ENCODE data around the gene APBA2.

APBA2 gene

DNA sequence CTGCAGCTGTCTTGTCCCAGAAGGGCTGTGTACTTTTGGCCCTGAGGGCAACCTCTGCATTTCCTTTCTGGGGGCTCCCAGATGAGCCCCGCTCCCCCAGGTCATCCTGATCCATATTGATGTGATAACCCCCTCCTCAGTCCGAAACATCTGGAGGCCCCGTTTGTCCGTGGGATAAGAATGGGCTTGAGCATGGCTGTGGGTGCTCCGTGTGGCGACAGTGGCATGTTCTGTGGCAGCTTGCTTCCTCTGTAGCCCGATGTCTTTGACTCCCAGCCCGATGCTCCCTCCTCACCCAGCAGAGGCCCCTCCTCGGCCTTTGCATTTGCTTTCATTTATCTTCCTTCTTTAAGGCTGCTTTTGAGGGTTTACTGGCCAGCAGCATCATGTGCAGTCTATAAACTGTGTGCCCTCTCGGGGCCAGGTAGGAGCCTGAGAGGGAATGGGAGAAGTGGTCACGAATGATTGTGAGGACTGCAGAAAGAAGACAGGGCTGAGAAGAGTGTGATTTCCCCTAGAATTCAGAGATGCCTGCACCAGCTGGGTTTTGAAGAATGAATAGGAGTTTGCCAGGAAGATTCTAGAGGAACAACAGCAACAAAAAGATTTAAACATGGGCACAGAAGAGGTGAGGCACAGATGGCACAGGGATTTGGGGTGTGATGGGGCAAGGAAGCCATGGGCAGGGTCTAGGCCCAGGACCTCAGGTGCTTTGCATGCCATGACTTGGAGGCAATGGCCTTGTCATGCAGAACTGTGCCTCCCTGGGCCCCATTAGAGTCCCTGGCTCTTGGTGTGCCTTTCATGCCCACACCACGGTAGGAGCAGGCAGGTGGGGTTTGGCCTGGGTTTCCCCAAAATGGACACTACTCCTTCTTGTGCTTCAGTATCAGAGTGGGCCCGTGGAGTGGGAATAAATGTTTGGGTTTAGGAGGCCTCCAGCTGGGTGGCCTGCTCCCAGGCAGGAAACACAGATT is 34.2 kb downstream of the APBA2 start:
- Histone ChIP-seq H3K4me1 (ENCODE audit: control insufficient read depth in 1 of 2, insufficient read depth in 2 of 2, low read length in 2 of 2) (no peaks in the 10 kb centered on the region), H3K27ac (ENCODE audit: low read length) (no peak overlapping the region), H3K36me3 (ENCODE audit: control insufficient read depth in 1 of 2, insufficient read depth in 2 of 2, low read length in 2 of 2) (no peaks in the 10 kb centered on the region), H3K27me3 (ENCODE audit: low read depth, low read length) (no peaks in the 10 kb centered on the region), H3K4me3 (ENCODE audit: low read depth in 1 of 2, low read length in 2 of 2) (no peak overlapping the region), H3K9me3 (ENCODE audit: control insufficient read depth in 1 of 2, low read length in 2 of 2) (no peaks in the 10 kb centered on the region)

DNA sequence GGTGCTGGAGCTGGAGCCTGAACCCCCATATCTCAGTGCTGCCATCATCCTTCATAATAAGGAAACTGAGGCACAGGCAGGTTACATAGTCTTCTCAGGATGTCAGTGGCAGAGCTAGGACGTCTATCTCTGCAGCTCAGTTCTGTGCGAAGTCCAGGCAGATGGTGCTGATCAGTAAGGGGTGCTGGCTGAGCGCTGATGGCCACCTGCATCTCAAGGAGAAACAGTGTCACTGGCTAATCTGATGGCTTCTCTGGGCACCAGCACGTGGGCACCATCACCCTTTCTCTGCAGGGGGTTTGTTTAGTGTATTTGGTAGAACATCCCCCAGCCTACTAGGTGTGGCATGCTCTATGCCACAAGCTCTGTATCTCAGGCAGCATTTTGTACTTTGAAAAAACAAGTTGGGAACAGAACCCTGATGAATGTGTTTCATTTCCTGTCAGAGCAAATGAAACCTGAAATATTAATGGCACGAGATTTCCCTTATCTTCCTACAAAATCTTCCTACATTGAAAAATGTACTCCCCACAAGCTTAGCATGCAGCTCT is 35.1 kb downstream of the APBA2 start:
- Histone ChIP-seq H3K4me3 (ENCODE audit: low read depth in 1 of 2, low read length in 2 of 2) (no peak overlapping the region), H3K4me1 (ENCODE audit: control insufficient read depth in 1 of 2, insufficient read depth in 2 of 2, low read length in 2 of 2) (no peaks in the 10 kb centered on the region), H3K27me3 (ENCODE audit: low read depth, low read length) (no peaks in the 10 kb centered on the region), H3K27ac (ENCODE audit: low read length) (no peak overlapping the region), H3K36me3 (ENCODE audit: control insufficient read depth in 1 of 2, insufficient read depth in 2 of 2, low read length in 2 of 2) (no peaks in the 10 kb centered on the region), H3K9me3 (ENCODE audit: control insufficient read depth in 1 of 2, low read length in 2 of 2) (no peaks in the 10 kb centered on the region)

DNA sequence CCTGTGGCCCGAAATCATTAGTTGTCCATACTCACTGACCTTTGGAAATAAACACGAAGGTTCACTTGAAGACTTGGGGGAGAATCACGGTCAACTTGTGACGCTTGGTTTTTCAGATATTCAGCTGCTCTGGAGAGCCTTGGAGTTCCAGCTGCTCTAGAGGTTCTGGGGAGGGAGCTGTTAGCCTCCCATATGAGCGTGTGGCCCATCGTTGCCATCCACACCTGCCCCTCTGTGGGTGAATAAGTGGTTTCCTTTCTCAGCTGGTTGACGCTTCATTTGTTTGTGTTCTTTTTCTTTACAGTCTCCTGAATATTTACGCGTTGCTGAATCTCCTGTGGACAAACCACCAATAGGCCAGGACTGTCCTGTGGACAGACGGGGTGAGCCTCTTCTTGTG is 35.6 kb downstream of the APBA2 start:
- Histone ChIP-seq H3K9me3 (ENCODE audit: control insufficient read depth in 1 of 2, low read length in 2 of 2) (no peaks in the 10 kb centered on the region), H3K4me1 (ENCODE audit: control insufficient read depth in 1 of 2, insufficient read depth in 2 of 2, low read length in 2 of 2) (no peaks in the 10 kb centered on the region), H3K36me3 (ENCODE audit: control insufficient read depth in 1 of 2, insufficient read depth in 2 of 2, low read length in 2 of 2) (no peaks in the 10 kb centered on the region), H3K27me3 (ENCODE audit: low read depth, low read length) (no peaks in the 10 kb centered on the region), H3K4me3 (ENCODE audit: low read depth in 1 of 2, low read length in 2 of 2) (no peak overlapping the region), H3K27ac (ENCODE audit: low read length) (no peak overlapping the region)

- Histone ChIP-seq H3K9me3 (ENCODE audit: control insufficient read depth in 1 of 2, low read length in 2 of 2) (no peaks in the 10 kb centered on the region), H3K27me3 (ENCODE audit: low read depth, low read length) (no peaks in the 10 kb centered on the region)
Measured at GRCh38 chr15:28921919-28922706, 36.3 kb downstream of the APBA2 start.

GRCh38 chr15:28922707-28923012 is 36.9 kb downstream of the APBA2 start:
- H3K4me3 ChIP-seq (ENCODE audit: low read depth in 1 of 2, low read length in 2 of 2): no peak overlapping the region
- no peaks in the 10 kb centered on the region for H3K27me3 ChIP-seq (ENCODE audit: low read depth, low read length)
- H3K4me1 ChIP-seq (ENCODE audit: control insufficient read depth in 1 of 2, insufficient read depth in 2 of 2, low read length in 2 of 2): no peaks in the 10 kb centered on the region
- H3K27ac ChIP-seq (ENCODE audit: low read length): no peak overlapping the region
- H3K9me3 ChIP-seq (ENCODE audit: control insufficient read depth in 1 of 2, low read length in 2 of 2): no peaks in the 10 kb centered on the region
- H3K36me3 ChIP-seq (ENCODE audit: control insufficient read depth in 1 of 2, insufficient read depth in 2 of 2, low read length in 2 of 2): no peaks in the 10 kb centered on the region

More at GRCh38 chr15:28921919-28922706, 36.3 kb downstream of the APBA2 start:
- Histone ChIP-seq H3K36me3 (ENCODE audit: control insufficient read depth in 1 of 2, insufficient read depth in 2 of 2, low read length in 2 of 2) (no peaks in the 10 kb centered on the region), H3K4me3 (ENCODE audit: low read depth in 1 of 2, low read length in 2 of 2) (no peak overlapping the region), H3K4me1 (ENCODE audit: control insufficient read depth in 1 of 2, insufficient read depth in 2 of 2, low read length in 2 of 2) (no peaks in the 10 kb centered on the region), H3K27ac (ENCODE audit: low read length) (no peak overlapping the region)

GRCh38 chr15:28923726-28924280 is 38.0 kb downstream of the APBA2 start:
- H3K4me3 ChIP-seq (ENCODE audit: low read depth in 1 of 2, low read length in 2 of 2): no peak overlapping the region
- H3K9me3 ChIP-seq (ENCODE audit: control insufficient read depth in 1 of 2, low read length in 2 of 2): no peaks in the 10 kb centered on the region
- H3K4me1 ChIP-seq (ENCODE audit: control insufficient read depth in 1 of 2, insufficient read depth in 2 of 2, low read length in 2 of 2): no peaks in the 10 kb centered on the region
- no peaks in the 10 kb centered on the region for H3K27me3 ChIP-seq (ENCODE audit: low read depth, low read length)
- no peak overlapping the region for H3K27ac ChIP-seq (ENCODE audit: low read length)
- H3K36me3 ChIP-seq (ENCODE audit: control insufficient read depth in 1 of 2, insufficient read depth in 2 of 2, low read length in 2 of 2): no peaks in the 10 kb centered on the region

DNA sequence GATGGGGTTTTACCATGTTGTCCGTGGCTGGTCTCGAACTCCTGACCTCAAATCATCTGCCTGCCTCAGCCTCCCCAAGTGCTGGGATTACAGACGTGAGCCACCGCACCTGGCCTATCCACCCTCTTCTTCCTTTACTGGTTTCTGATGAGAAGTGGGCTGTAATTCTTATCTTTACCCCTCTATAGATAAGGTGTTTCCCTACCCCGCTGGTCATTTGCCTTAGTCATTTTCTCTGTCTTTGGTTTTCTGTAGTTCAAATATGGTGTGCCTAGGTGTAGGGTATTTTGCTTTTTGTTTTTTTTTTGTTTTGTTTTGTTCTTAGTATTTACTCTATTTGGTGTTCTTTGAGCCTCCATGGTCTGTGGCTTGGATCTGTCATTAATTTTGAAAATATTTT is 41.3 kb downstream of the APBA2 start:
- no peaks in the 10 kb centered on the region for H3K36me3 ChIP-seq (ENCODE audit: control insufficient read depth in 1 of 2, insufficient read depth in 2 of 2, low read length in 2 of 2)
- no peak overlapping the region for H3K27ac ChIP-seq (ENCODE audit: low read length)
- H3K9me3 ChIP-seq (ENCODE audit: control insufficient read depth in 1 of 2, low read length in 2 of 2): no peaks in the 10 kb centered on the region
- H3K4me1 ChIP-seq (ENCODE audit: control insufficient read depth in 1 of 2, insufficient read depth in 2 of 2, low read length in 2 of 2): no peaks in the 10 kb centered on the region
- H3K4me3 ChIP-seq (ENCODE audit: low read depth in 1 of 2, low read length in 2 of 2): no peak overlapping the region
- no peaks in the 10 kb centered on the region for H3K27me3 ChIP-seq (ENCODE audit: low read depth, low read length)

DNA sequence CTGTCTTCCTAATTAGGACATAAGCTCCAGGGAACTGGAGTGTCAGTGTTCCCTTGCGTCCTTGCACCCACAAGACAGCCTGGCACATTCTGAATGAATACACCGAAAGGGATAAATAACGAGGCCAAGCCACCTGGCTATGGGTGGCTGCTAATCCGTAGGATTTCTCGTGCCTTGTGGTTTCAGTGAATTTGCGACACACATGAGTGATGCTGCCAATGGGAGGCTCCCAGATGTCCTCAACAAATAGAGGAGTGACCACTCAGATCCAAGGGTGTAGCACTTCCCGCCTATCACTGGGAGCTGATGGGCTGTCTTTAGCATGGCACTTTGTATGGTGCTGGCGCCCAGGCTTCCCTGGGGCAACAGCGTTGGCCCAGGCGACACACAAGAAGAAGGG is 43.4 kb downstream of the APBA2 start:
- no peaks in the 10 kb centered on the region for H3K4me1 ChIP-seq (ENCODE audit: control insufficient read depth in 1 of 2, insufficient read depth in 2 of 2, low read length in 2 of 2)
- no peaks in the 10 kb centered on the region for H3K27me3 ChIP-seq (ENCODE audit: low read depth, low read length)
- H3K9me3 ChIP-seq (ENCODE audit: control insufficient read depth in 1 of 2, low read length in 2 of 2): no peaks in the 10 kb centered on the region
- H3K27ac ChIP-seq (ENCODE audit: low read length): no peak overlapping the region
- H3K36me3 ChIP-seq (ENCODE audit: control insufficient read depth in 1 of 2, insufficient read depth in 2 of 2, low read length in 2 of 2): no peaks in the 10 kb centered on the region
- H3K4me3 ChIP-seq (ENCODE audit: low read depth in 1 of 2, low read length in 2 of 2): no peak overlapping the region

DNA sequence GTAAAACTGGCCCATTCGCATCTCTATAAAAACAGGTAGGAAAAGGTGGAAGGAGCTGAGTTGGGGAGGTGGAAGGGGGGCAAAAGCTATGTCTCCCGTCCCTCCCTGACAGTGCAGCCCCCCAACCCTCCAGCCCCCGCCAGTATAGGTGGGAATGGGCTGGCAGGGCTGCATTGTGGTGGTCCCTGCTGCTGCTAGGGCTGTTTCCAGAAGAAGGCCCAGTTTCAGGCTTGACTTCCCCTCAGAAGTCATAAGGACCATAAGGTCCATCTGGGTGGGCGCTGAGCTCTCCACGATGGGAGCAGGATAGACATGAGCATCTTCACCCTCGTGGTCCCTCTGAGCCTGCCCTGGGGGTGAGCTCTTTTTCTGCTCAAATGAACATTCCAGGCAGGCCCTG is 44.2 kb downstream of the APBA2 start:
- Histone ChIP-seq H3K36me3 (ENCODE audit: control insufficient read depth in 1 of 2, insufficient read depth in 2 of 2, low read length in 2 of 2) (no peaks in the 10 kb centered on the region), H3K4me3 (ENCODE audit: low read depth in 1 of 2, low read length in 2 of 2) (no peak overlapping the region), H3K27ac (ENCODE audit: low read length) (no peak overlapping the region), H3K4me1 (ENCODE audit: control insufficient read depth in 1 of 2, insufficient read depth in 2 of 2, low read length in 2 of 2) (no peaks in the 10 kb centered on the region), H3K27me3 (ENCODE audit: low read depth, low read length) (no peaks in the 10 kb centered on the region), H3K9me3 (ENCODE audit: control insufficient read depth in 1 of 2, low read length in 2 of 2) (no peaks in the 10 kb centered on the region)

- H3K4me1 ChIP-seq (ENCODE audit: control insufficient read depth in 1 of 2, insufficient read depth in 2 of 2, low read length in 2 of 2): no peaks in the 10 kb centered on the region
- no peak overlapping the region for H3K4me3 ChIP-seq (ENCODE audit: low read depth in 1 of 2, low read length in 2 of 2)
- H3K27me3 ChIP-seq (ENCODE audit: low read depth, low read length): no peaks in the 10 kb centered on the region
- no peak overlapping the region for H3K27ac ChIP-seq (ENCODE audit: low read length)
- H3K9me3 ChIP-seq (ENCODE audit: control insufficient read depth in 1 of 2, low read length in 2 of 2): no peaks in the 10 kb centered on the region
- H3K36me3 ChIP-seq (ENCODE audit: control insufficient read depth in 1 of 2, insufficient read depth in 2 of 2, low read length in 2 of 2): no peaks in the 10 kb centered on the region
Measured at GRCh38 chr15:28930476-28931291, 44.9 kb downstream of the APBA2 start.
